Choroid plexus epithelial cell (primary cell): ENCODE data around the gene PPP6R2.

Experiments
- DNase-seq: peaks from one replicate; pipeline ENCODE4 v3.0.0-alpha.2; 2010; ENCODE audit warnings: low read depth
- H3K4me3 ChIP-seq: 2 replicates; pipeline ENCODE4 v1.5.1; 2011; ENCODE audit warnings: low read depth, mild to moderate bottlenecking, control low read depth, low read length, moderate library complexity
- CTCF ChIP-seq: conservative IDR thresholded peaks from 2 replicates; pipeline ENCODE4 v1.5.1; 2011; ENCODE audit warnings: low read depth, mild to moderate bottlenecking, control low read depth, inconsistent platforms, low read length, moderate library complexity

PPP6R2 gene

GRCh38 chr22:50311606-50312351 lies 31.3 kb upstream of the PPP6R2 start:
- H3K4me3 ChIP-seq = no peak overlapping the region
- DNase-seq = no peak
- TF ChIP-seq CTCF = no peak

- TF ChIP-seq CTCF = no peak
- no peak overlapping the region for H3K4me3 ChIP-seq
- DNase-seq = no peak
Measured at GRCh38 chr22:50312371-50312770, 30.8 kb upstream of the PPP6R2 start.

- H3K4me3 ChIP-seq = no peak overlapping the region
- TF ChIP-seq CTCF = no peak
- no peak for DNase-seq
Measured at GRCh38 chr22:50313021-50313420, 30.1 kb upstream of the PPP6R2 start.

DNA sequence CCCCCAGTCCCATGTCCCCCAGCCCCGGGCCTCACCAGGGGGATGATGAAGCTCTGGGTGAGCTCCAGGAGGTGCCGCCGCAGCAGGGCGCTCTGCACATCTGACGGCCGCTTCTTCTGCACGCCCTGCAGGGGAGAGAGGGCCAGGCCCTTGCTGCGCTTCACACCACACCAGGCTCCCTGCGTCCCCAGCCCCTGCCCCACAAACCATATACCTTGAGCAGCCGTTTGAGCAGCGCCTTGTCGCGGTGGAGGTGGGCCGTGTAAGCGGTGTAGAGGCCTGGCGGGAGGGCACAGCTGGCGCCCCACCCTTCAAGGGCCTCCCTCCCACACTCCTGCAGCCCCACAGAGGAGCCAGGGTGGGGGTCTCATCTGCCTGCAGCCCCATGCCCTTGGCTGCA lies 29.5 kb upstream of the PPP6R2 start:
- H3K4me3 ChIP-seq = no peak overlapping the region
- no peak for TF ChIP-seq CTCF
- no peak for DNase-seq

DNA sequence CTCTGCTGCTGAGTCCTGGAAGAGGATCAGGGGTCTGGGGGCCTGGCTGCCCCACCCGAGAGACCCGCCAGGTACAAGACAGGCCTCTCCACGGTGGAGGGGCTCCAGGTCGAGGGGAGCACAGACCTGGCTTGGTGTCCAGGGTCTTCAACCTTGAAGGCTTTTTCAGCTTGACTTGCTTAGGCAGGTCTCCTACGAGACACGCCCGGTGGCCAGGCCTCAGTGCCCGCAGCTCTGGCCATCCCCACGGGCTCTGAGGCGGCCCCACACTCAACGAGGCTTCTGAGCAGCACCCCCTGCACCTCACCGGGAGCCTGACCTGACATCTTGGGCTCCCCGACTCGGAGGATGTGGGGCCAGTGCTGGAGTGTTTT lies 29.1 kb upstream of the PPP6R2 start:
- H3K4me3 ChIP-seq = no peak overlapping the region
- no peak for TF ChIP-seq CTCF
- no peak for DNase-seq

GRCh38 chr22:50314455-50315288 lies 28.5 kb upstream of the PPP6R2 start:
- H3K4me3 ChIP-seq = no peak overlapping the region
- TF ChIP-seq CTCF = no peak
- no peak for DNase-seq
